ENCODE results near the gene CACNB1.

DNA sequence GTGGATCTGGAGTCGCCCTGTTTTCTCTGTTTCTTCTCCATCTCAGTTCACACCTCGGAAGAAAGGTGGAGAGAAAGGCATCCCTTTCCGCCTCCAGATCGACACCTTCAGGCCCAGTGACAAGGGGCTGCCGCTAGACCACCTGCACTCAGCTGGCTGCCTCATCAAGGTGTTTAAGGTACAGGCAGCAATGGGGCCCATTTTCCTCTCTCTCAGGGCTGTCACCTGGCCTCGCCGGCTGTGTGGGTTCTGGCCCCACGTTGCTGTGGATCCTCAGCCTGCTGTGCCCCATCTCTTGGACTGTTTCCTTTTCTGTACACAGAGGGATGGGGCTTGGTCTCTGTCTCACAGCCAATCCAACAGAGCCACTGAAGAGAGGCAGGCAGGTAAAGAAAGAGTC is 45.7 kb upstream of the CACNB1 start:
- TF ChIP-seq, protein P1, sequence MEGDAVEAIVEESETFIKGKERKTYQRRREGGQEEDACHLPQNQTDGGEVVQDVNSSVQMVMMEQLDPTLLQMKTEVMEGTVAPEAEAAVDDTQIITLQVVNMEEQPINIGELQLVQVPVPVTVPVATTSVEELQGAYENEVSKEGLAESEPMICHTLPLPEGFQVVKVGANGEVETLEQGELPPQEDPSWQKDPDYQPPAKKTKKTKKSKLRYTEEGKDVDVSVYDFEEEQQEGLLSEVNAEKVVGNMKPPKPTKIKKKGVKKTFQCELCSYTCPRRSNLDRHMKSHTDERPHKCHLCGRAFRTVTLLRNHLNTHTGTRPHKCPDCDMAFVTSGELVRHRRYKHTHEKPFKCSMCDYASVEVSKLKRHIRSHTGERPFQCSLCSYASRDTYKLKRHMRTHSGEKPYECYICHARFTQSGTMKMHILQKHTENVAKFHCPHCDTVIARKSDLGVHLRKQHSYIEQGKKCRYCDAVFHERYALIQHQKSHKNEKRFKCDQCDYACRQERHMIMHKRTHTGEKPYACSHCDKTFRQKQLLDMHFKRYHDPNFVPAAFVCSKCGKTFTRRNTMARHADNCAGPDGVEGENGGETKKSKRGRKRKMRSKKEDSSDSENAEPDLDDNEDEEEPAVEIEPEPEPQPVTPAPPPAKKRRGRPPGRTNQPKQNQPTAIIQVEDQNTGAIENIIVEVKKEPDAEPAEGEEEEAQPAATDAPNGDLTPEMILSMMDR (IDR thresholded peaks at IDR 0.05), result no peak
- no peak for TF ChIP-seq POLR2A (IDR thresholded peaks at IDR 0.05)

Data from adrenal gland (tissue), 5 donors.